ENCODE data around the gene SCN9A.

The SCN9A gene

DNA sequence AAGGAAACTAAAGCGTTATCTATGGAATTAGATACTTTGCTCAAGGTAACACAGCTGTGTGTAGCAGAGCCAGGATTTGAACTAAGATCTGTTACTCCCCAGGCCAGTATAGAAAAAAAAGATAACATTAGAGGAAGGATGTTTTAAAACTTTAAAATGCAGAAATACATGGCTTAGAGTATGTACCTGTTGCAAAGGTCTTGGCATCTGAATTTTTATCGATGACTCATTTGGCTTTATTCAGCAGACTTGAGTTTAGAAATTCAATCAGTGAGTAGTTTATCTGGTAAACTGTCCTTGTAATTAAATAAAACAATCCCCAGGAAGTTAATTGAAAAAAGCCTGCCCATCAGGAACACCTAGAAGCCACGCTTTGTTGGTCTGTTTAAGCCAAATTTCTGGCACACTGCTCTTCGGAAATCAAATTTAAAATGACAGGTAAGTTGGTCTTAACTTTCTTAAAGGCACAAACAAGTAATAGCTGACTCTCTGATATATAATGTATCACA, 36.9 kb downstream of the SCN9A start:
- ChIA-PET CTCF (no interaction called here), POLR2A (no interaction called here)
- Histone ChIP-seq H3K27ac (ENCODE audit: extremely low read depth, low read depth, low read length) (no peak overlapping the region), H3K4me1 (ENCODE audit: control insufficient read depth, insufficient read depth, low read length) (no peaks in the 10 kb centered on the region; the same call in 1 of the 2 replicates), H3K9me3 (ENCODE audit: control insufficient read depth, insufficient read depth, low read depth, low read length) (no peaks in the 10 kb centered on the region), H3K4me3 (ENCODE audit: low read depth, low read length) (no peak overlapping the region), H3K36me3 (ENCODE audit: control insufficient read depth in 2 of 2, insufficient read depth in 1 of 2, low read length in 2 of 2) (no peaks in the 10 kb centered on the region)
- TF ChIP-seq MYNN (tag by site-specific recombination; IDR thresholded peaks at IDR 0.05; ENCODE audit: borderline replicate concordance) = no peak
- no peak for TF ChIP-seq ZNF664 (tag by site-specific recombination; IDR thresholded peaks at IDR 0.05)
- TF ChIP-seq KLF1 (tag by site-specific recombination; IDR thresholded peaks at IDR 0.05) = no peak
- TF ChIP-seq ZNF354C (tag by site-specific recombination; IDR thresholded peaks at IDR 0.05; ENCODE audit: borderline replicate concordance, low read depth) = no peak

DNA sequence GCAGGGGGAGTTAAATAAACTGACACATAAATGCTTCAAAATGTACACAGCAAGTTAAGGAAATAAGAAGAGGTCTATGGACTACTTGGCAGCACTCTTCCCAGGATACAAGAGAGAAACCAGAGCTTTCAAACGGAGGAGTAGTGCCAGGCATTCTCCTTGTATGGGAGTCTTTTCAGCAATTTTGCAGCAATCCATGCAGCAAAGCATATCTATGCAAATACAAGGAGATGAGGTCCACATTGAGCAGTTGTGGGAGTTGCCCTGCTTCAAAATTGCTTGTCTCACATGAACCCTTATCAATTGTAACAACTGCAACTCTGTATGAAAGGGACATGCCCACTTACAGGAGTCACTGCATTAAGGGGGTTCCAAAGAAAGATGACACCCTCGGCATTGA, 37.8 kb downstream of the SCN9A start:
- no peaks in the 10 kb centered on the region for H3K36me3 ChIP-seq (ENCODE audit: control insufficient read depth in 2 of 2, insufficient read depth in 1 of 2, low read length in 2 of 2)
- H3K9me3 ChIP-seq (ENCODE audit: control insufficient read depth, insufficient read depth, low read depth, low read length) = no peaks in the 10 kb centered on the region
- H3K27ac ChIP-seq (ENCODE audit: extremely low read depth, low read depth, low read length) = no peak overlapping the region
- H3K4me3 ChIP-seq (ENCODE audit: low read depth, low read length) = no peak overlapping the region
- ChIA-PET POLR2A (no interaction called here), CTCF (no interaction called here)
- TF ChIP-seq, protein P1, sequence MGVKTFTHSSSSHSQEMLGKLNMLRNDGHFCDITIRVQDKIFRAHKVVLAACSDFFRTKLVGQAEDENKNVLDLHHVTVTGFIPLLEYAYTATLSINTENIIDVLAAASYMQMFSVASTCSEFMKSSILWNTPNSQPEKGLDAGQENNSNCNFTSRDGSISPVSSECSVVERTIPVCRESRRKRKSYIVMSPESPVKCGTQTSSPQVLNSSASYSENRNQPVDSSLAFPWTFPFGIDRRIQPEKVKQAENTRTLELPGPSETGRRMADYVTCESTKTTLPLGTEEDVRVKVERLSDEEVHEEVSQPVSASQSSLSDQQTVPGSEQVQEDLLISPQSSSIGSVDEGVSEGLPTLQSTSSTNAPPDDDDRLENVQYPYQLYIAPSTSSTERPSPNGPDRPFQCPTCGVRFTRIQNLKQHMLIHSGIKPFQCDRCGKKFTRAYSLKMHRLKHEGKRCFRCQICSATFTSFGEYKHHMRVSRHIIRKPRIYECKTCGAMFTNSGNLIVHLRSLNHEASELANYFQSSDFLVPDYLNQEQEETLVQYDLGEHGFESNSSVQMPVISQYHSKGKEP (tag by site-specific recombination; IDR thresholded peaks at IDR 0.05) = no peak
- no peak for TF ChIP-seq TRIM28 (IDR thresholded peaks at IDR 0.05; ENCODE audit: borderline replicate concordance, low read length)
- TF ChIP-seq, protein P2, sequence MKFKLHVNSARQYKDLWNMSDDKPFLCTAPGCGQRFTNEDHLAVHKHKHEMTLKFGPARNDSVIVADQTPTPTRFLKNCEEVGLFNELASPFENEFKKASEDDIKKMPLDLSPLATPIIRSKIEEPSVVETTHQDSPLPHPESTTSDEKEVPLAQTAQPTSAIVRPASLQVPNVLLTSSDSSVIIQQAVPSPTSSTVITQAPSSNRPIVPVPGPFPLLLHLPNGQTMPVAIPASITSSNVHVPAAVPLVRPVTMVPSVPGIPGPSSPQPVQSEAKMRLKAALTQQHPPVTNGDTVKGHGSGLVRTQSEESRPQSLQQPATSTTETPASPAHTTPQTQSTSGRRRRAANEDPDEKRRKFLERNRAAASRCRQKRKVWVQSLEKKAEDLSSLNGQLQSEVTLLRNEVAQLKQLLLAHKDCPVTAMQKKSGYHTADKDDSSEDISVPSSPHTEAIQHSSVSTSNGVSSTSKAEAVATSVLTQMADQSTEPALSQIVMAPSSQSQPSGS (tag by site-specific recombination; IDR thresholded peaks at IDR 0.05; ENCODE audit: low read depth) = no peak
- no peak for TF ChIP-seq ZNF521 (tag by site-specific recombination; IDR thresholded peaks at IDR 0.05)
- H3K4me1 ChIP-seq (ENCODE audit: control insufficient read depth, insufficient read depth, low read length) = no peaks in the 10 kb centered on the region; the same call in 1 of the 2 replicates

DNA sequence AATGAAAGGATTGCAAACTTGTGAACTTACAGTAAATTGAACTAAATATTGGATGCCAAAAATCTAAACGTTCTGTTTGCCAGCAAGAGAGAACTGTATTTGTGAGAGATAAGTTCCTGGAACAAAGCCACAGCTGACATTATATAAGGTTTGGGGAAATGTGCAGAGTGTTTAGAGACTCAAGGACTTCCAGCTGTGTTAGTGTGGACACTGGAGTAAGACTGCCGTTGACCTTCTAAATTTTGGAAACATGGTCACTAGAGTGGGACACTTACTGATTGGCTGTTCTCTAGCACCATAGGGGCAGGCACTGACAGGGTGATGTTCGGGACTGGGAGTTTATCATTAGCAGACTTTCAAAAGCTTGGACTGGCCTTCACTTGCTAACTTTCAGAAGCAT, 40.5 kb downstream of the SCN9A start:
- ChIA-PET CTCF (interaction anchor here (0.8 kb wide), 1 partner anchor 65 kb away, joined by 3 read pairs; no protein-coding TSS in a partner anchor), POLR2A (no interaction called here)
- H3K27ac ChIP-seq (ENCODE audit: extremely low read depth, low read depth, low read length) = no peak overlapping the region
- TF ChIP-seq ZNF777 (tag by site-specific recombination; IDR thresholded peaks at IDR 0.05; ENCODE audit: borderline replicate concordance) (no peak), ZNF626 (tag by site-specific recombination; IDR thresholded peaks at IDR 0.05) (no peak), SP7 (tag by site-specific recombination; IDR thresholded peaks at IDR 0.05) (no peak), ZNF404 (tag by site-specific recombination; IDR thresholded peaks at IDR 0.05) (no peak), ZNF529 (tag by site-specific recombination; IDR thresholded peaks at IDR 0.05; ENCODE audit: insufficient replicate concordance) (no peak), ZNF670 (tag by site-specific recombination; IDR thresholded peaks at IDR 0.05; ENCODE audit: low read depth) (no peak), ZNF571 (tag by site-specific recombination; IDR thresholded peaks at IDR 0.05) (no peak), ZNF561 (tag by site-specific recombination; IDR thresholded peaks at IDR 0.05; ENCODE audit: borderline replicate concordance) (no peak), ZNF169 (tag by site-specific recombination; IDR thresholded peaks at IDR 0.05) (no peak), ZSCAN23 (tag by site-specific recombination; IDR thresholded peaks at IDR 0.05) (no peak), MEIS1 (CRISPR knock-in tag; IDR thresholded peaks at IDR 0.05; ENCODE audit: borderline replicate concordance) (no peak), KLF10 (tag by site-specific recombination; IDR thresholded peaks at IDR 0.05) (no peak), ZFP37 (tag by site-specific recombination; IDR thresholded peaks at IDR 0.05) (no peak), ZSCAN16 (tag by site-specific recombination; IDR thresholded peaks at IDR 0.05) (no peak), ZNF791 (tag by site-specific recombination; IDR thresholded peaks at IDR 0.05) (no peak), ZNF394 (tag by site-specific recombination; IDR thresholded peaks at IDR 0.05; ENCODE audit: borderline replicate concordance) (no peak), ZNF2 (tag by site-specific recombination; IDR thresholded peaks at IDR 0.05) (no peak)
- TF ChIP-seq, protein P2 (tag by site-specific recombination; IDR thresholded peaks at IDR 0.05; ENCODE audit: low read depth) = no peak
- TF ChIP-seq, protein P3, sequence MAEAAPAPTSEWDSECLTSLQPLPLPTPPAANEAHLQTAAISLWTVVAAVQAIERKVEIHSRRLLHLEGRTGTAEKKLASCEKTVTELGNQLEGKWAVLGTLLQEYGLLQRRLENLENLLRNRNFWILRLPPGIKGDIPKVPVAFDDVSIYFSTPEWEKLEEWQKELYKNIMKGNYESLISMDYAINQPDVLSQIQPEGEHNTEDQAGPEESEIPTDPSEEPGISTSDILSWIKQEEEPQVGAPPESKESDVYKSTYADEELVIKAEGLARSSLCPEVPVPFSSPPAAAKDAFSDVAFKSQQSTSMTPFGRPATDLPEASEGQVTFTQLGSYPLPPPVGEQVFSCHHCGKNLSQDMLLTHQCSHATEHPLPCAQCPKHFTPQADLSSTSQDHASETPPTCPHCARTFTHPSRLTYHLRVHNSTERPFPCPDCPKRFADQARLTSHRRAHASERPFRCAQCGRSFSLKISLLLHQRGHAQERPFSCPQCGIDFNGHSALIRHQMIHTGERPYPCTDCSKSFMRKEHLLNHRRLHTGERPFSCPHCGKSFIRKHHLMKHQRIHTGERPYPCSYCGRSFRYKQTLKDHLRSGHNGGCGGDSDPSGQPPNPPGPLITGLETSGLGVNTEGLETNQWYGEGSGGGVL (tag by site-specific recombination; IDR thresholded peaks at IDR 0.05) = no peak

More for the DNA sequence above, 40.5 kb downstream of the SCN9A start:
- H3K4me3 ChIP-seq (ENCODE audit: low read depth, low read length) = no peak overlapping the region
- no peaks in the 10 kb centered on the region; the same call in 1 of the 2 replicates for H3K4me1 ChIP-seq (ENCODE audit: control insufficient read depth, insufficient read depth, low read length)
- H3K36me3 ChIP-seq (ENCODE audit: control insufficient read depth in 2 of 2, insufficient read depth in 1 of 2, low read length in 2 of 2) = no peaks in the 10 kb centered on the region
- H3K9me3 ChIP-seq (ENCODE audit: control insufficient read depth, insufficient read depth, low read depth, low read length) = no peaks in the 10 kb centered on the region
